Thyroid gland (tissue), 4 donors: Measurements from ENCODE around the gene ABCG8.

ENCODE experiments used
- CTCF ChIP-seq, 6 experiments: fragments of 200-600 bp in 3 of 6; fragments of 450-650 bp in 3 of 6; sonication (generic) in 3 of 6; IDR thresholded peaks; one replicate each; pipeline ENCODE4 v1.5.1; 2016 to 2019; ENCODE audit warnings: antibody characterized with exemption in 6 of 6, mild to moderate bottlenecking in 2 of 6, inconsistent platforms in 1 of 6, moderate library complexity in 1 of 6
- POLR2A ChIP-seq, 2 donors: fragments of 450-650 bp; IDR thresholded peaks; one replicate each; pipeline ENCODE4 v1.6.1; 2017; ENCODE audit warnings: antibody characterized with exemption in 2 of 2, mild to moderate bottlenecking in 2 of 2, moderate library complexity in 1 of 2

DNA sequence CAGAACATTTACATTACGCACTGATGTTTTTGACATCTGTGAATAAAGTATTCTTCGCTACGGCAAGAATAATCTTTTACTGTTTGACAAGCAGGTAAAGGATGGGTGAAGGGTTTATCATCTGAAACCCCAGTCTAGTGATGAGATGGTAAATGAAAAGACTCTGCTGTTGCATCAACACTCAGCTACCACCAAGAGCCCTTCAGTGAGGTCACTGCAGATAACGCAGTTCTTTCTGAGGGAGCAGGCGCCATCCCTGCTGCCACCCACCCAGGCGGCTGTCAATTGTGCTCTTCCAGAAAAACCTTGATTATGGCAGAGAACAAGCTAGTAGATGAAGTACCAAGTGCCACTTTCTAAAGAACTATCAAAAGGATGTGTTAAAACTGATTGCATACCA lies 58.7 kb downstream of the ABCG8 start:
- TF ChIP-seq CTCF (IDR thresholded peaks at IDR 0.05) (no peak), POLR2A (IDR thresholded peaks at IDR 0.05) (no peak)
